Duodenal mucosa (tissue), 2 donors: ENCODE measurements around the gene RNASE12.

Source experiments
- H3K27ac ChIP-seq: one replicate; pipeline ENCODE4 v1.7.0; 2013; ENCODE audit warnings: low read depth, low read length
- H3K27me3 ChIP-seq, 2 donors: one replicate each; pipeline ENCODE4 v1.7.0; 2013; ENCODE audit warnings: low read length in 2 of 2, control low read depth in 1 of 2; ENCODE audit not compliant: insufficient read depth in 2 of 2, control insufficient read depth in 1 of 2
- H3K36me3 ChIP-seq, 2 donors: one replicate each; pipeline ENCODE4 v1.7.0; 2013; ENCODE audit warnings: low read length in 2 of 2, control low read depth in 1 of 2; ENCODE audit not compliant: insufficient read depth in 2 of 2, control insufficient read depth in 1 of 2
- H3K4me1 ChIP-seq, 2 donors: one replicate each; pipeline ENCODE4 v1.7.0; 2013; ENCODE audit warnings: low read length in 2 of 2, control low read depth in 1 of 2; ENCODE audit not compliant: insufficient read depth in 2 of 2, control insufficient read depth in 1 of 2
- H3K4me3 ChIP-seq, 2 donors: one replicate each; pipeline ENCODE4 v1.7.0; 2013; ENCODE audit warnings: low read length in 2 of 2, low read depth in 1 of 2
- H3K9ac ChIP-seq, 2 donors: one replicate each; pipeline ENCODE4 v1.7.0; 2013; ENCODE audit warnings: low read length in 2 of 2, low read depth in 1 of 2
- H3K9me3 ChIP-seq, 2 donors: one replicate each; pipeline ENCODE4 v1.7.0; 2013; ENCODE audit warnings: low read length in 2 of 2, control low read depth in 1 of 2; ENCODE audit not compliant: control insufficient read depth in 1 of 2

RNASE12 gene

DNA sequence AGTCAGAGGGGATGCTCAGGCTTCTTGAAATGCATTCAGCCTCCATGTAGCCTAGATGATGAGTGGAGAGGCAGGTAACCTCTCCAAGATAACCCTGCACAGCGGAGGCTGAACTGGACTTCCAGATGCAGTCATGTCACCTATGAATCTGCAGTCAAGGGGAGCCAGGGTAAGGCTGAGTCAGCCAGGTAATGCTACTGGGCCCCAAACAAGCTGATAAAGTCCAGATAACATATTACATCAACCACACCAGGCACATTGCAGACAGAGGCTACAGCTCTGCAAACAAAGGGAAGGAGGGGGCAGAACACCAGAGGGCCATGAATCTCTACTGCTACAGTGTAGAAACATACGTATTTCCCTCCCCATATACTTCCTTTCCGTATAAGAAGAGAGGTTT is 44.3 kb downstream of the RNASE12 start:
- Histone ChIP-seq H3K9me3 (no peaks in the 10 kb centered on the region), H3K27me3 (peaks cover 5 to 8% of the 10 kb centered on the region in 2 donors), H3K9ac (no peak overlapping the region), H3K36me3 (no peaks in the 10 kb centered on the region), H3K4me3 (no peak overlapping the region), H3K4me1 (no peaks in the 10 kb centered on the region), H3K27ac (no peak overlapping the region)
